ENCODE data around the gene EXOC6.
"Not testable (repeated sequence)": the region's sequence is repeated elsewhere in the genome, so short reads cannot be mapped to it uniquely, and the experiment has no call there.

EXOC6 gene

GRCh38 chr10:93098816-93099215, 250.5 kb downstream of the EXOC6 start:
- Histone ChIP-seq H3K4me3 (ENCODE audit: extremely low read depth, insufficient read depth, low read length, poor library complexity, severe bottlenecking) (no peak overlapping the region), H3K36me3 (ENCODE audit: control insufficient read depth, insufficient read depth, low read length) (no peaks in the 10 kb centered on the region), H3K27ac (ENCODE audit: low read depth, low read length, severe bottlenecking) (no peak overlapping the region), H3K9me3 (ENCODE audit: control insufficient read depth, low read length) (no peaks in the 10 kb centered on the region), H3K4me1 (ENCODE audit: control insufficient read depth, insufficient read depth, low read length, poor library complexity, severe bottlenecking) (no peaks in the 10 kb centered on the region)
- WGBS, 2 experiments (ENCODE audit: insufficient coverage in 2 of 2): 67 to 78% methylated on average over 1 of the region's 3 CpGs

GRCh38 chr10:93099670-93100069, 251.3 kb downstream of the EXOC6 start:
- Histone ChIP-seq H3K36me3 (ENCODE audit: control insufficient read depth, insufficient read depth, low read length) (no peaks in the 10 kb centered on the region), H3K9me3 (ENCODE audit: control insufficient read depth, low read length) (no peaks in the 10 kb centered on the region), H3K4me1 (ENCODE audit: control insufficient read depth, insufficient read depth, low read length, poor library complexity, severe bottlenecking) (no peaks in the 10 kb centered on the region), H3K4me3 (ENCODE audit: extremely low read depth, insufficient read depth, low read length, poor library complexity, severe bottlenecking) (no peak overlapping the region), H3K27ac (ENCODE audit: low read depth, low read length, severe bottlenecking) (no peak overlapping the region)
- WGBS, 2 experiments (ENCODE audit: insufficient coverage in 2 of 2): 93 to 97% methylated on average over 6 to 7 of the region's 7 CpGs

GRCh38 chr10:93101148-93101547, 252.8 kb downstream of the EXOC6 start:
- WGBS, 2 experiments (ENCODE audit: insufficient coverage in 2 of 2): 75 to 100% methylated on average over 1 to 2 of the region's 3 CpGs
- not testable (repeated sequence) for H3K27ac ChIP-seq (ENCODE audit: low read depth, low read length, severe bottlenecking); H3K9me3 ChIP-seq (ENCODE audit: control insufficient read depth, low read length); H3K4me1 ChIP-seq (ENCODE audit: control insufficient read depth, insufficient read depth, low read length, poor library complexity, severe bottlenecking); H3K36me3 ChIP-seq (ENCODE audit: control insufficient read depth, insufficient read depth, low read length); H3K4me3 ChIP-seq (ENCODE audit: extremely low read depth, insufficient read depth, low read length, poor library complexity, severe bottlenecking)

GRCh38 chr10:93103953-93104352, 255.6 kb downstream of the EXOC6 start:
- no peaks in the 10 kb centered on the region for H3K9me3 ChIP-seq (ENCODE audit: control insufficient read depth, low read length)
- H3K27ac ChIP-seq (ENCODE audit: low read depth, low read length, severe bottlenecking): no peak overlapping the region
- no CpG with 5 or more reads among the region's 1 CpG for WGBS, 2 experiments (ENCODE audit: insufficient coverage in 2 of 2)
- no peaks in the 10 kb centered on the region for H3K36me3 ChIP-seq (ENCODE audit: control insufficient read depth, insufficient read depth, low read length)
- no peak overlapping the region for H3K4me3 ChIP-seq (ENCODE audit: extremely low read depth, insufficient read depth, low read length, poor library complexity, severe bottlenecking)
- no peaks in the 10 kb centered on the region for H3K4me1 ChIP-seq (ENCODE audit: control insufficient read depth, insufficient read depth, low read length, poor library complexity, severe bottlenecking)

GRCh38 chr10:93106631-93107072, 258.3 kb downstream of the EXOC6 start:
- H3K27ac ChIP-seq (ENCODE audit: low read depth, low read length, severe bottlenecking): no peak overlapping the region
- no peaks in the 10 kb centered on the region for H3K9me3 ChIP-seq (ENCODE audit: control insufficient read depth, low read length)
- H3K4me3 ChIP-seq (ENCODE audit: extremely low read depth, insufficient read depth, low read length, poor library complexity, severe bottlenecking): no peak overlapping the region
- H3K36me3 ChIP-seq (ENCODE audit: control insufficient read depth, insufficient read depth, low read length): no peaks in the 10 kb centered on the region
- WGBS, 2 experiments (ENCODE audit: insufficient coverage in 2 of 2): 76 to 92% methylated on average over 2 of the region's 2 CpGs
- H3K4me1 ChIP-seq (ENCODE audit: control insufficient read depth, insufficient read depth, low read length, poor library complexity, severe bottlenecking): no peaks in the 10 kb centered on the region

Data from mesodermal cell (in vitro differentiated cells).